Measurements from ENCODE around the gene BMAL1.

GRCh38 chr11:13280092-13280722 is 2.6 kb downstream of the BMAL1 start:
- TF ChIP-seq CTCF (IDR thresholded peaks at IDR 0.05; ENCODE audit: extremely low read depth in 1 of 2, insufficient read depth in 1 of 2, low read depth in 1 of 2, low read length in 2 of 2) = no peak
- TF ChIP-seq POLR2A (IDR thresholded peaks at IDR 0.05; ENCODE audit: low read depth, low read length) = no peak
- TF ChIP-seq EZH2 (IDR thresholded peaks at IDR 0.05; ENCODE audit: borderline replicate concordance, low read depth, low read length, severe bottlenecking) = no peak
- TF ChIP-seq FOS (IDR thresholded peaks at IDR 0.05; ENCODE audit: borderline replicate concordance, insufficient read depth, low read length) = no peak
- no peak for TF ChIP-seq MAX (IDR thresholded peaks at IDR 0.05; ENCODE audit: insufficient read depth, insufficient read length)
- no peak for TF ChIP-seq POLR2AphosphoS5 (IDR thresholded peaks at IDR 0.05; ENCODE audit: insufficient read depth, low read depth, low read length)
- no peak for TF ChIP-seq MYC (IDR thresholded peaks at IDR 0.05; ENCODE audit: low read depth, low read length)
- no peak for TF ChIP-seq JUN (IDR thresholded peaks at IDR 0.05; ENCODE audit: borderline replicate concordance, insufficient read depth, insufficient read length, low read depth)
